HCT116 (cell line): ENCODE measurements around the gene DMRT3.

Experiments
- POLR2AphosphoS5 ChIP-seq: IDR thresholded peaks from 2 replicates; pipeline ENCODE4 v1.6.1; 2011; ENCODE audit warnings: mild to moderate bottlenecking, low read depth, low read length, moderate library complexity
- ZNF274 ChIP-seq: fragments of 200-500 bp; sonication (Bioruptor generic); IDR thresholded peaks from 2 replicates; pipeline ENCODE4 v1.6.1; 2014; ENCODE audit warnings: mild to moderate bottlenecking, low read depth, low read length, inconsistent platforms

- TF ChIP-seq POLR2AphosphoS5 (no peak), ZNF274 (no peak)
Measured at GRCh38 chr9:1031951-1032601, 55.6 kb downstream of the DMRT3 start.
